ENCODE measurements around the gene CDK6. TPM values are rescaled to one million over a fixed set of nuclear protein-coding genes. Genes with fewer than 3 reads are reported as not detected.

CDK6 gene
- total RNA-seq, 4 donors from 2014 or later: 58.1 to 79.1 (median 68.3) TPM

- no peak for TF ChIP-seq CTCF (IDR thresholded peaks at IDR 0.05)
- Histone ChIP-seq H3K9me3 (no peaks in the 10 kb centered on the region), H3K27me3 (no peaks in the 10 kb centered on the region), H3K27ac (no peak overlapping the region), H3K4me1 (no peaks in the 10 kb centered on the region), H3K36me3 (no peaks in the 10 kb centered on the region), H3K4me3 (no peak overlapping the region)
- 97% methylated on average over 3 of the region's 3 CpGs for WGBS
- DNase-seq (ENCODE audit: low spot score in 2 of 2): no peak
These were observed 99.5 kb downstream of the CDK6 start for GRCh38 chr7:92736870-92737269.

- WGBS: 83% methylated on average over 3 of the region's 3 CpGs
- Histone ChIP-seq H3K4me1 (no peaks in the 10 kb centered on the region), H3K27me3 (no peaks in the 10 kb centered on the region), H3K27ac (no peak overlapping the region), H3K4me3 (no peak overlapping the region), H3K36me3 (no peaks in the 10 kb centered on the region), H3K9me3 (no peaks in the 10 kb centered on the region)
- TF ChIP-seq EP300 (IDR thresholded peaks at IDR 0.05) (no peak), POLR2A (IDR thresholded peaks at IDR 0.05) (no peak), POLR2AphosphoS5 (IDR thresholded peaks at IDR 0.05) (no peak), CTCF (IDR thresholded peaks at IDR 0.05) (no peak)
- DNase-seq (ENCODE audit: low spot score in 2 of 2): no peak
These were observed 100.7 kb downstream of the CDK6 start for GRCh38 chr7:92735707-92736106.

GRCh38 chr7:92732316-92733036 is 103.9 kb downstream of the CDK6 start:
- no peak for DNase-seq (ENCODE audit: low spot score in 2 of 2)
- H3K4me3 ChIP-seq: no peak overlapping the region
- peaks cover 10% of the 10 kb centered on the region for H3K4me1 ChIP-seq
- H3K9me3 ChIP-seq: no peaks in the 10 kb centered on the region
- no peaks in the 10 kb centered on the region for H3K27me3 ChIP-seq
- TF ChIP-seq POLR2A (IDR thresholded peaks at IDR 0.05): no peak
- no peak for TF ChIP-seq POLR2AphosphoS5 (IDR thresholded peaks at IDR 0.05)
- no peak for TF ChIP-seq CTCF (IDR thresholded peaks at IDR 0.05)
- TF ChIP-seq EP300 (IDR thresholded peaks at IDR 0.05): no peak
- no peak overlapping the region for H3K27ac ChIP-seq
- H3K36me3 ChIP-seq: no peaks in the 10 kb centered on the region
- WGBS: 93% methylated on average over 4 of the region's 4 CpGs

GRCh38 chr7:92731335-92732063 is 104.9 kb downstream of the CDK6 start:
- no peaks in the 10 kb centered on the region for H3K9me3 ChIP-seq
- no peaks in the 10 kb centered on the region for H3K36me3 ChIP-seq
- TF ChIP-seq EP300 (IDR thresholded peaks at IDR 0.05) (no peak), CTCF (IDR thresholded peaks at IDR 0.05) (no peak), POLR2AphosphoS5 (IDR thresholded peaks at IDR 0.05) (no peak), POLR2A (IDR thresholded peaks at IDR 0.05) (no peak)
- H3K27ac ChIP-seq: no peak overlapping the region
- DNase-seq (ENCODE audit: low spot score in 2 of 2): no peak
- no peak overlapping the region for H3K4me3 ChIP-seq
- WGBS: 62% methylated on average over 2 of the region's 2 CpGs
- no peaks in the 10 kb centered on the region for H3K27me3 ChIP-seq
- peaks cover 11% of the 10 kb centered on the region for H3K4me1 ChIP-seq

GRCh38 chr7:92730808-92731207 is 105.6 kb downstream of the CDK6 start:
- Histone ChIP-seq H3K4me3 (no peak overlapping the region), H3K27me3 (no peaks in the 10 kb centered on the region), H3K27ac (no peak overlapping the region), H3K9me3 (no peaks in the 10 kb centered on the region), H3K4me1 (peaks cover 11% of the 10 kb centered on the region), H3K36me3 (no peaks in the 10 kb centered on the region)
- WGBS: 84% methylated on average over 3 of the region's 3 CpGs
- no peak for DNase-seq (ENCODE audit: low spot score in 2 of 2)
- TF ChIP-seq CTCF (IDR thresholded peaks at IDR 0.05) (no peak), EP300 (IDR thresholded peaks at IDR 0.05) (no peak), POLR2A (IDR thresholded peaks at IDR 0.05) (no peak), POLR2AphosphoS5 (IDR thresholded peaks at IDR 0.05) (no peak)
